Lower leg skin (tissue), 4 donors: ENCODE data around the gene VCP. TPM values are rescaled to one million over a fixed set of nuclear protein-coding genes. Genes with fewer than 3 reads are reported as not detected.

Source experiments
- DNase-seq, 2 donors: peaks; one replicate each; pipeline ENCODE4 v3.0.0-alpha.2; 2019; ENCODE audit warnings: low spot score in 2 of 2
- H3K4me3 ChIP-seq: fragments of 200-600 bp; sonication (generic); 2 replicates; pipeline ENCODE4 v1.5.1; 2017; ENCODE audit warnings: mild to moderate bottlenecking, low read depth; ENCODE audit not compliant: poor library complexity, severe bottlenecking
- POLR2A ChIP-seq, 2 donors: fragments of 450-650 bp; IDR thresholded peaks; one replicate each; pipeline ENCODE4 v1.6.1; 2016 to 2017; ENCODE audit warnings: antibody characterized with exemption in 2 of 2, mild to moderate bottlenecking in 1 of 2, moderate library complexity in 1 of 2
- WGBS, 2 donors: methylation state at CpG; one replicate each; pipeline ENCODE4 v1.1.5; 2018; 5-methylcytosine and 5-hydroxymethylcytosine counted together
- intact Hi-C: fragments of 100-400 bp; cut with DNase I; formaldehyde crosslinking; loops from one replicate; pipeline ENCODE4 v1.15.0; 2023; ENCODE audit warnings: low total_unique reads
- total RNA-seq, 4 donors: library from RNA; depleted of rRNA; stranded (reverse); fragments of >200 nt; gene quantifications; one replicate each; pipeline ENCODE4 v1.1.0, GENCODE V29; 2016
- TF ChIP-seq, protein P1 (sequence below), 3 donors: fragments of 450-650 bp; IDR thresholded peaks; one replicate each; pipeline ENCODE4 v1.5.1; 2016; ENCODE audit warnings: antibody characterized with exemption in 3 of 3, mild to moderate bottlenecking in 3 of 3, moderate library complexity in 2 of 3

Gene VCP
- total RNA-seq, result 100 to 1,000 TPM; 122 to 194 (median 156) TPM

DNA sequence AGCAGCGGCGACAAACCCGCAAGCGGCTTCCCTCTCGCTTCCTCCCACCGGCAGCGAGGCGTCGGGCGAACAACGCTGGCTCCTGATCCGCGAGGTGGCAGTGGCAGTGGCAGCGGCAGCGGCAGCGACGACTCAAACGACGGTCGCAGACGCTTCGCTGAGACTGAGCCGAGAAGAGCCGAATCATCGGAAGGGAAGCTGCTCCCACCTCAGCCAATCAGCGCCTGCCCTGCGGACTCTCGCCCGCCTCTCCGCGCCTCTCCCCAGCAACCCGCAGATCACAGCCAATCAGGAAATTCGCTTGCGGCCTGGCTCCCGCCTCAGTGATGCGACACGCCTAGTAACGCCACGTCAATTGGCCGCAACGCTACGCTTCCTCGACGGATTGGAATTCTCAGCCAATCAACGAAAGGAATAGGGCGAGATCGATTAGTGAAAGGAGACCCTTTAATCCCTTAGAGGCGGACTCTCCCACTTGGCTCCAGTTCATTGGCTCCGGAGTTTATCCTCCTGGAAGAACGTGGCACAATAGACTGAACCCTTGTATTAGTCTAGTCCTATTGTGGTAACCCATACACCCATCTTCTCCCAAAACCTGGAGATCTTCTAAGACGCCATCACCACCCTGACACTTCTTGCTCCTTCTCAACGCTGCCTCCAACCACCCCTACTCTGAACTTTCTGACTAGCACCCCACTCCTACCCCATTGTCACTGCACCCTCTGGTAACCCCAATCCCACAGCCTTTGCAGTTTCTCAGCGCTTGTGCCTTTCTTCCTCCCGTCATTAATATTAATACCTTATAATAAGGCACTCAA lies at the start of gene VCP:
Gene VCP, minus strand, starts transcription at position 165 of the 818 bp plus-strand sequence. CDS start 272 bp downstream, outside the sequence.
- WGBS, 2 donors, result 5 to 9% methylated on average over 31 to 52 of the region's 54 CpGs
- TF ChIP-seq, protein P1, sequence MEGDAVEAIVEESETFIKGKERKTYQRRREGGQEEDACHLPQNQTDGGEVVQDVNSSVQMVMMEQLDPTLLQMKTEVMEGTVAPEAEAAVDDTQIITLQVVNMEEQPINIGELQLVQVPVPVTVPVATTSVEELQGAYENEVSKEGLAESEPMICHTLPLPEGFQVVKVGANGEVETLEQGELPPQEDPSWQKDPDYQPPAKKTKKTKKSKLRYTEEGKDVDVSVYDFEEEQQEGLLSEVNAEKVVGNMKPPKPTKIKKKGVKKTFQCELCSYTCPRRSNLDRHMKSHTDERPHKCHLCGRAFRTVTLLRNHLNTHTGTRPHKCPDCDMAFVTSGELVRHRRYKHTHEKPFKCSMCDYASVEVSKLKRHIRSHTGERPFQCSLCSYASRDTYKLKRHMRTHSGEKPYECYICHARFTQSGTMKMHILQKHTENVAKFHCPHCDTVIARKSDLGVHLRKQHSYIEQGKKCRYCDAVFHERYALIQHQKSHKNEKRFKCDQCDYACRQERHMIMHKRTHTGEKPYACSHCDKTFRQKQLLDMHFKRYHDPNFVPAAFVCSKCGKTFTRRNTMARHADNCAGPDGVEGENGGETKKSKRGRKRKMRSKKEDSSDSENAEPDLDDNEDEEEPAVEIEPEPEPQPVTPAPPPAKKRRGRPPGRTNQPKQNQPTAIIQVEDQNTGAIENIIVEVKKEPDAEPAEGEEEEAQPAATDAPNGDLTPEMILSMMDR (IDR thresholded peaks at IDR 0.05), result no peak
- TF ChIP-seq POLR2A (IDR thresholded peaks at IDR 0.05), result peak in 1 of 2 donors; percentile 79
- intact Hi-C loops, result no loop called here
- DNase-seq, result peak; percentile 98 to 100
- peak within 1 kb of the TSS; percentile 99 for H3K4me3 ChIP-seq

DNA sequence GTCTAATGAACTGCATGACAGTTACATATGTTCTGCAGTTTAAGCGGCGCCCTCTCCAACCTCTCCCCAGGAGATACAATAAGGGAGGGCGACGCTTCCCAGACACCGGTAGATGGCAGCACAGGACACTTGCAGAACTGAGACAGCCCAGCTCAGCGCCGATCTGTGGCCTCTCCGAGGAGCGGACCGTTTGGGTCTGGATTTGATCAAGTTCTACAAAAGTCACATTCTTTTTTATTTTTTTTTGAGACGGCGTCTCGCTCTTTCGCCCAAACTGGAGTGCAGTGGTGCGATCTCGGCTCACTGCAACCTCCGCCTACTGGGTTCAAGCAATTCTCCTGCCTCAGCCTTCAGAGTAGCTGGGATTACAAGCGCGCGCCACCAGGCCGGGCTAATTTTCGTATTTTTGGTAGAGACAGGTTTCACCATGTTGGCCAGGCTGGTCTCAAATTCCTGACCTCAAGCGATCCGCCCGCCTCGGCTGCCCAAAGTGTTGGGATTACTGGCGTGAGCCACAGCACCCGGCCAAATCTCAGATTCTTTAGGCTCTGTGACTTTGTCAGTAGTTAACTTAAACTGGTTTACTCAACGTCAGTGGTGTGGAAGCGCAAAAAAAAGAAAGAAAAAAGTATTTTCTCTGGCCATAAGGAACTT lies 44.6 kb upstream of the VCP start:
- peak; percentile 92 to 97 for DNase-seq
- WGBS, 2 donors, result 12 to 19% methylated on average over 30 of the region's 30 CpGs
- intact Hi-C loops, result loop anchor here (5.0 kb wide), 1 partner anchor 360 kb away; no protein-coding TSS in a partner anchor

DNA sequence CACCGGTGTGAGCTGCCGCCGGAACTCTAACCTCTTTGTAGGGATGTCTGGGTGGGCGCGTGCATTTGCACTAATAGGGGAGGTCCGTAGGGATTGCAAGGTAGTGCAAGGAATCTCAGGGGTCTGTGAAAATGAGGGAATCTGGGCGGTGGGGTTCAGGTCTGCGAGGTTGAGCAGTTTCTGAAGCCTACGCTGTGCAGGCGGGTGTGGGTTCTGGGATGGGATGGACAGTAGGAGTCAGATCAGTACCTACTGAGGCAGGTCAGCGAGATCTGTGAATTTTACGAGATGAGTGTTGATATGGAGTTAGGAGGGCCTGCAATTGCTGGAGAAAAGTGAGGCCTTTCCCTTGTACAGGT lies 44.1 kb upstream of the VCP start:
- intact Hi-C loops, result loop anchor here (5.0 kb wide), 1 partner anchor 361 kb away; no protein-coding TSS in a partner anchor
- 1% methylated on average over 12 of the region's 12 CpGs for WGBS, 2 donors
- no peak for DNase-seq
- TF ChIP-seq, protein P1 (IDR thresholded peaks at IDR 0.05), result no peak
- TF ChIP-seq POLR2A (IDR thresholded peaks at IDR 0.05), result no peak
- H3K4me3 ChIP-seq, result peak overlapping the region; percentile 41

More for the DNA sequence above, 44.6 kb upstream of the VCP start:
- TF ChIP-seq POLR2A (IDR thresholded peaks at IDR 0.05), result no peak
- TF ChIP-seq, protein P1 (IDR thresholded peaks at IDR 0.05), result peak in 1 of 3 donors; percentile 87
- no peak overlapping the region for H3K4me3 ChIP-seq

DNA sequence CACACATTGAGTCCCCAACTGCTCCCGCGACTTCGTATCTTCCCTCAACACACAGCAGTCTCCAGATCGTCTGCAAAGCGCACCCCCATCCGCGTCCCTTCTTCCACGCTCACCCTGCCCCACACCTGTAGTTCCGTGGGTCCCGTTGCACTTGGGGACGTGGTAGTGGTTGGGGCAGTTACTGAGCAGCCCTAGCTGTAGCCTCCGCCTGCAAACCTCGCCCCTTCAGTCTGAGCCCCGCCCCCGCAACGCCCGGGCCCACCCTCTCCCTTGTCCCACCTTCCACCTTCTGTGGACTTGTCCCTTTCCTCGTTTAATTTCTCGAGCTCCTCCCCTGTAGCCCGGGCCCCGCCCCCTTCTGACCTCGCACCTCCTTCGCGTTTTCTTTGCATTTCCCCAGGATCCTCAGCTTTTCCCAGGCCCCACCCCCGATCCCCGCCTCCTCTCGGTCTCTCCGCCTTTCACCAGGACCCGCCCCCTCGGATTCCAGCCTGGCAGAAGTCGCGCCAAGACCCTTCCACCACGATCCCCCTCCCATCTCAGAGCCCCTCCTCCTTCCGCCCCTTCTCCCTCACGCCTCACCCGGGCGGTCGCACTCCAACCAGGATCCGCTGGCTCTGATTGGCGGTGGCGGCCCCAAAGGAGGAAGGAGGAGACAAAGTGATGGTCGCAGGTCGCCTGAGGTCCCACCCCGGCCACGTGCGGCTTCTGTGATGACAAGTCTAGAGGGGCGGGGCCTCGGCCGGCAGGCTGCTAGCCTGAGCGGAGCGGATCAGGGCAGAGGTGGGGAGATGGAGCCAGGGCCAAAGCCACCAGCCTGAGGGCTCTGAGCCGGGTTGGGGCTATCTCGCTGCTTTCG lies 43.5 kb upstream of the VCP start, which contains the start of gene ATOSB:
Gene ATOSB, minus strand, starts transcription at position 183 of the 859 bp plus-strand sequence. CDS start 7,588 bp downstream, outside the sequence.
- 0% methylated on average over 49 of the region's 54 CpGs for WGBS, 2 donors

More for the DNA sequence above, 43.5 kb upstream of the VCP start, which contains the start of gene ATOSB:
- peak; percentile 97 to 99 for DNase-seq
- intact Hi-C loops, result loop anchor here (5.0 kb wide), 1 partner anchor 361 kb away; no protein-coding TSS in a partner anchor
- peak within 1 kb of the TSS; percentile 41 for H3K4me3 ChIP-seq
- no peak for TF ChIP-seq POLR2A (IDR thresholded peaks at IDR 0.05)
- TF ChIP-seq, protein P1 (IDR thresholded peaks at IDR 0.05), result no peak
